ENCODE measurements around the gene TRIM74.
"Not testable (repeated sequence)": the region's sequence is repeated elsewhere in the genome, so short reads cannot be mapped to it uniquely, and the experiment has no call there.

TRIM74 gene

DNA sequence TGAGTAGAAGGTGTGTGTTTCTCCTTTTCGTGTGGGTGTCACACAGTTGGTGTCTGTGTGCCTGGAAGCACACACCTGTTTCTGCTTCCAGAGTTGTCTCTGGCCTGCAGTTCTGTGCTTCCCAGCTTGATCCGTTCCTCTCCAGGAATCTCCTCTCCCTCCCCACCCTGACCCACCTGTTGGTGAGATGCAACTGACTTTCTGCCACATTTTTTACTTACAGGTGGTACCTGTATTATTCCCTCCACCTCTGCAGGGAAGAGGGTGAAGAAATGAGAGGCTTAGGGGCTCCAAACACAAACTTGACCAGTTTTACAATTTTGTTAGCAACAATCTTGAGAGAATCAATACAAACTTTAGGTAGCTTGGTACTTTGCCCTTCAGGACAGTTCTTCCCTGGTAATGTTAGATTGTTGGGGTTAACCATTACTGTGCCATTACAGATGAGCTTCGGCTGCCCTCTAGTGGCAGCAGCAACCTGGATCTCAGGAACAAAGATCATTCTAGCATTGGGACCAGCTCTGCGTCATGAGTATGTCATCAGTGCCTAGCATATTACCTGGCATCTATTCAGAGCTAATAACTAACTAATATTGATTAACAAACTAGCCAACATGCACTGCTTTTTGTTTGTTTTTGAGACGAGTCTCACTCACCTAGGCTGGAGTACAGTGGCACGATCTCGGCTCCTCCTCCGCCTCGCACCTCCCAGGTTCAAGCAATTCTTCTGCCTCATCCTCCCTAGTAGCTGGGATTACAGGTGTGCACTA is 54.3 kb downstream of the TRIM74 start:
- H3K27me3 ChIP-seq (ENCODE audit: low read length); H3K36me3 ChIP-seq (ENCODE audit: low read length); H4K20me1 ChIP-seq (ENCODE audit: low read depth, low read length); H3K9me3 ChIP-seq (ENCODE audit: insufficient read depth, low read length); H3K9me2 ChIP-seq (replicated peaks; ENCODE audit: insufficient read depth, low read length); H3K4me3 ChIP-seq (ENCODE audit: insufficient read depth, low read length, poor library complexity, severe bottlenecking); H3K27ac ChIP-seq (ENCODE audit: low read depth, low read length); H2AFZ ChIP-seq (ENCODE audit: low read depth, low read length, severe bottlenecking); H3K9ac ChIP-seq (ENCODE audit: low read length); H3K4me2 ChIP-seq (ENCODE audit: low read depth, low read length, poor library complexity, severe bottlenecking); H3F3A ChIP-seq (ENCODE audit: insufficient read depth): not testable (repeated sequence)
- H3K79me2 ChIP-seq (ENCODE audit: insufficient read depth, low read length): peaks cover 25% of the 10 kb centered on the region
- TF ChIP-seq, protein P1, sequence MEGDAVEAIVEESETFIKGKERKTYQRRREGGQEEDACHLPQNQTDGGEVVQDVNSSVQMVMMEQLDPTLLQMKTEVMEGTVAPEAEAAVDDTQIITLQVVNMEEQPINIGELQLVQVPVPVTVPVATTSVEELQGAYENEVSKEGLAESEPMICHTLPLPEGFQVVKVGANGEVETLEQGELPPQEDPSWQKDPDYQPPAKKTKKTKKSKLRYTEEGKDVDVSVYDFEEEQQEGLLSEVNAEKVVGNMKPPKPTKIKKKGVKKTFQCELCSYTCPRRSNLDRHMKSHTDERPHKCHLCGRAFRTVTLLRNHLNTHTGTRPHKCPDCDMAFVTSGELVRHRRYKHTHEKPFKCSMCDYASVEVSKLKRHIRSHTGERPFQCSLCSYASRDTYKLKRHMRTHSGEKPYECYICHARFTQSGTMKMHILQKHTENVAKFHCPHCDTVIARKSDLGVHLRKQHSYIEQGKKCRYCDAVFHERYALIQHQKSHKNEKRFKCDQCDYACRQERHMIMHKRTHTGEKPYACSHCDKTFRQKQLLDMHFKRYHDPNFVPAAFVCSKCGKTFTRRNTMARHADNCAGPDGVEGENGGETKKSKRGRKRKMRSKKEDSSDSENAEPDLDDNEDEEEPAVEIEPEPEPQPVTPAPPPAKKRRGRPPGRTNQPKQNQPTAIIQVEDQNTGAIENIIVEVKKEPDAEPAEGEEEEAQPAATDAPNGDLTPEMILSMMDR (IDR thresholded peaks at IDR 0.05; ENCODE audit: insufficient read depth, low read length, poor library complexity, severe bottlenecking): peak; percentile 73

DNA sequence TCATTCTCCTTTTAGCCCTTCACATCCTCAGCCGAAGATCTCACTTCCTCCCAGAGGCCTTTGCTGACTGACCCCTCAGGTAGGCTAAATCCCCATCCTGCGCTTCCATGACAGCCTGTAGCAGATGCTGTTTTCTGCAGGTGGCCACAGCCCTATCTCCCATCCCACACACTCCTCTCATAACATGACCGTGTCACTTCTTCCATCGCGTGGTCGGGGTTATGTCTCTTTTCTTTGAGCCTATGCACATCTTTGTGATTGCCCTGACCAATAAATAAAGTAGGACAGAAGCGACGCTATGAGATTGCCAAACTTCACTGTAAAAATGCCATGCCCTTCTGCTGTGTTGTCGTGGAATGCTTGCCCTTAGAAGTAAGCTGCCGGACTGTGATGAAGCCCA is 55.5 kb downstream of the TRIM74 start:
- H3K9ac ChIP-seq (ENCODE audit: low read length); H3K27me3 ChIP-seq (ENCODE audit: low read length); H3K9me3 ChIP-seq (ENCODE audit: insufficient read depth, low read length); H4K20me1 ChIP-seq (ENCODE audit: low read depth, low read length); H3K4me3 ChIP-seq (ENCODE audit: insufficient read depth, low read length, poor library complexity, severe bottlenecking); H3F3A ChIP-seq (ENCODE audit: insufficient read depth); H3K27ac ChIP-seq (ENCODE audit: low read depth, low read length); H3K36me3 ChIP-seq (ENCODE audit: low read length); H3K9me2 ChIP-seq (replicated peaks; ENCODE audit: insufficient read depth, low read length); H2AFZ ChIP-seq (ENCODE audit: low read depth, low read length, severe bottlenecking); H3K4me2 ChIP-seq (ENCODE audit: low read depth, low read length, poor library complexity, severe bottlenecking): not testable (repeated sequence)
- peaks cover 26% of the 10 kb centered on the region for H3K79me2 ChIP-seq (ENCODE audit: insufficient read depth, low read length)

DNA sequence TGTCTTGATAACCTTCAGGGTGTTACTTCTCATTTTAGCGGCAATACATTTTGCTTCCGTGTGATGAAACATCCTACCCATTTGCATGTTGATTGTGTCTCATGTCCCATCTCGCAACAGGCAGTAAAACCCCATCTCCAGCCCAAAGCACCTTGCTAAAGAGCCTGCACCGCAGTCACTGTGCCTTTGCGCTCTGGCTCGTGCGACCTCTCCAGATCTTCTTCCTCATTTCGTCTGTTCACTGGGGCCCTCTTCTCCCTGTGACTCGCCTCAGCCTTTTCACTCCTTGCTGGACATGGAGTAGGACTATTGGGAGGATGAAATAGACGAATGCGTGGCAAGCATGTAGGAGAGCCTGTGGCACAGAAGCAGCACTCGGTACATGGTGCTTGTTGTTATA is 57.9 kb downstream of the TRIM74 start:
- not testable (repeated sequence) for H3K9me2 ChIP-seq (replicated peaks; ENCODE audit: insufficient read depth, low read length); H3K27me3 ChIP-seq (ENCODE audit: low read length); H3K27ac ChIP-seq (ENCODE audit: low read depth, low read length); H3K4me2 ChIP-seq (ENCODE audit: low read depth, low read length, poor library complexity, severe bottlenecking); H3K4me3 ChIP-seq (ENCODE audit: insufficient read depth, low read length, poor library complexity, severe bottlenecking); H3K36me3 ChIP-seq (ENCODE audit: low read length); H4K20me1 ChIP-seq (ENCODE audit: low read depth, low read length); H2AFZ ChIP-seq (ENCODE audit: low read depth, low read length, severe bottlenecking); H3K9ac ChIP-seq (ENCODE audit: low read length); H3F3A ChIP-seq (ENCODE audit: insufficient read depth); H3K9me3 ChIP-seq (ENCODE audit: insufficient read depth, low read length)
- peaks cover 37% of the 10 kb centered on the region for H3K79me2 ChIP-seq (ENCODE audit: insufficient read depth, low read length)
